ENCODE data around the gene MSI2. TPM values are rescaled to one million over a fixed set of nuclear protein-coding genes. Genes with fewer than 3 reads are reported as not detected.

Gene MSI2
- total RNA-seq, 1 donor from 2014 or later = 140 TPM

GRCh38 chr17:57556977-57557376 is 300.7 kb downstream of the MSI2 start:
- peaks cover 4% of the 10 kb centered on the region for H3K27me3 Mint-ChIP-seq (ENCODE audit: low read depth)
- H3K27ac Mint-ChIP-seq (ENCODE audit: unreplicated experiment) = peak overlapping the region; percentile 53
- H3K4me3 Mint-ChIP-seq = peak overlapping the region; percentile 25
- no peak for TF ChIP-seq CTCF (conservative IDR thresholded peaks at IDR 0.05)
- no peaks in the 10 kb centered on the region for H3K36me3 Mint-ChIP-seq (ENCODE audit: low read depth)
- H3K9me3 Mint-ChIP-seq = no peaks in the 10 kb centered on the region
- no peak for DNase-seq (ENCODE audit: low read depth, low spot score)
- peaks cover 95% of the 10 kb centered on the region for H3K4me1 Mint-ChIP-seq

GRCh38 chr17:57557416-57557815 is 301.1 kb downstream of the MSI2 start:
- DNase-seq (ENCODE audit: low read depth, low spot score) = no peak
- H3K36me3 Mint-ChIP-seq (ENCODE audit: low read depth) = no peaks in the 10 kb centered on the region
- TF ChIP-seq CTCF (conservative IDR thresholded peaks at IDR 0.05) = no peak
- H3K27me3 Mint-ChIP-seq (ENCODE audit: low read depth) = peaks cover 4% of the 10 kb centered on the region
- no peaks in the 10 kb centered on the region for H3K9me3 Mint-ChIP-seq
- peak overlapping the region; percentile 98 for H3K27ac Mint-ChIP-seq (ENCODE audit: unreplicated experiment)
- peak overlapping the region; percentile 74 for H3K4me3 Mint-ChIP-seq
- peaks cover 95% of the 10 kb centered on the region for H3K4me1 Mint-ChIP-seq

GRCh38 chr17:57557834-57558681 is 301.7 kb downstream of the MSI2 start:
- Mint-ChIP-seq H3K36me3 (ENCODE audit: low read depth) (no peaks in the 10 kb centered on the region), H3K27me3 (ENCODE audit: low read depth) (peaks cover 4% of the 10 kb centered on the region), H3K4me1 (peaks cover 91% of the 10 kb centered on the region), H3K4me3 (peak overlapping the region; percentile 74), H3K27ac (ENCODE audit: unreplicated experiment) (peak overlapping the region; percentile 98), H3K9me3 (no peaks in the 10 kb centered on the region)
- TF ChIP-seq CTCF (conservative IDR thresholded peaks at IDR 0.05) = no peak
- DNase-seq (ENCODE audit: low read depth, low spot score) = no peak

GRCh38 chr17:57559226-57559625 is 302.9 kb downstream of the MSI2 start:
- Mint-ChIP-seq H3K27me3 (ENCODE audit: low read depth) (peaks cover 3% of the 10 kb centered on the region), H3K9me3 (no peaks in the 10 kb centered on the region), H3K4me3 (no peak overlapping the region), H3K27ac (ENCODE audit: unreplicated experiment) (peak overlapping the region; percentile 83), H3K36me3 (ENCODE audit: low read depth) (no peaks in the 10 kb centered on the region), H3K4me1 (peaks cover 90% of the 10 kb centered on the region)
- DNase-seq (ENCODE audit: low read depth, low spot score) = no peak
- TF ChIP-seq CTCF (conservative IDR thresholded peaks at IDR 0.05) = no peak

GRCh38 chr17:57559634-57560318 is 303.5 kb downstream of the MSI2 start:
- DNase-seq (ENCODE audit: low read depth, low spot score) = no peak
- Mint-ChIP-seq H3K27ac (ENCODE audit: unreplicated experiment) (no peak overlapping the region), H3K4me1 (peaks cover 85% of the 10 kb centered on the region), H3K4me3 (no peak overlapping the region), H3K27me3 (ENCODE audit: low read depth) (peaks cover 3% of the 10 kb centered on the region), H3K36me3 (ENCODE audit: low read depth) (no peaks in the 10 kb centered on the region), H3K9me3 (no peaks in the 10 kb centered on the region)
- TF ChIP-seq CTCF (conservative IDR thresholded peaks at IDR 0.05) = no peak

Measured in neural crest cell (in vitro differentiated cells).